ENCODE data around the gene MRPL44. TPM values are rescaled to one million over a fixed set of nuclear protein-coding genes. Genes with fewer than 3 reads are reported as not detected.

The MRPL44 gene
- total and polyA plus RNA-seq, 2 donors (not counting 1 experiment from before 2014, with no cell fraction given), result 27.4 to 34.0 TPM

GRCh38 chr2:223978451-223978850 lies 21.2 kb downstream of the MRPL44 start:
- Histone ChIP-seq H3K9me3 (ENCODE audit: control insufficient read depth, insufficient read depth, low read depth, low read length) (no peaks in the 10 kb centered on the region), H2AFZ (ENCODE audit: low read length) (no peak overlapping the region), H3K79me2 (ENCODE audit: control insufficient read depth, insufficient read depth, low read length) (no peaks in the 10 kb centered on the region), H3K9ac (ENCODE audit: insufficient read depth, low read length) (no peak overlapping the region), H3K4me3 (replicated peaks in 1 of 4; ENCODE audit: control extremely low read depth in 1 of 4, insufficient read depth in 1 of 4, low read depth in 3 of 4, low read length in 4 of 4) (no peak overlapping the region), H4K20me1 (ENCODE audit: control insufficient read depth, extremely low read depth, insufficient read depth, low read length) (no peaks in the 10 kb centered on the region), H3K36me3 (ENCODE audit: control insufficient read depth, insufficient read depth, low read length) (no peaks in the 10 kb centered on the region), H3K27ac (ENCODE audit: insufficient read depth, low read length) (no peak overlapping the region), H3K27me3 (ENCODE audit: control insufficient read depth, insufficient read depth, low read length) (no peaks in the 10 kb centered on the region), H3K4me1 (ENCODE audit: control insufficient read depth, extremely low read depth, insufficient read depth, low read length) (no peaks in the 10 kb centered on the region), H3K4me2 (ENCODE audit: extremely low read depth, insufficient read depth, low read length) (no peak overlapping the region)
- no peak for DNase-seq (ENCODE audit: low read depth in 2 of 2)
- TF ChIP-seq, protein P1, sequence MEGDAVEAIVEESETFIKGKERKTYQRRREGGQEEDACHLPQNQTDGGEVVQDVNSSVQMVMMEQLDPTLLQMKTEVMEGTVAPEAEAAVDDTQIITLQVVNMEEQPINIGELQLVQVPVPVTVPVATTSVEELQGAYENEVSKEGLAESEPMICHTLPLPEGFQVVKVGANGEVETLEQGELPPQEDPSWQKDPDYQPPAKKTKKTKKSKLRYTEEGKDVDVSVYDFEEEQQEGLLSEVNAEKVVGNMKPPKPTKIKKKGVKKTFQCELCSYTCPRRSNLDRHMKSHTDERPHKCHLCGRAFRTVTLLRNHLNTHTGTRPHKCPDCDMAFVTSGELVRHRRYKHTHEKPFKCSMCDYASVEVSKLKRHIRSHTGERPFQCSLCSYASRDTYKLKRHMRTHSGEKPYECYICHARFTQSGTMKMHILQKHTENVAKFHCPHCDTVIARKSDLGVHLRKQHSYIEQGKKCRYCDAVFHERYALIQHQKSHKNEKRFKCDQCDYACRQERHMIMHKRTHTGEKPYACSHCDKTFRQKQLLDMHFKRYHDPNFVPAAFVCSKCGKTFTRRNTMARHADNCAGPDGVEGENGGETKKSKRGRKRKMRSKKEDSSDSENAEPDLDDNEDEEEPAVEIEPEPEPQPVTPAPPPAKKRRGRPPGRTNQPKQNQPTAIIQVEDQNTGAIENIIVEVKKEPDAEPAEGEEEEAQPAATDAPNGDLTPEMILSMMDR (conservative IDR thresholded peaks at IDR 0.05 in 1 of 2, IDR thresholded peaks at IDR 0.05 in 1 of 2; ENCODE audit: low read depth in 1 of 2, low read length in 2 of 2), result no peak
- no peak for TF ChIP-seq EZH2 (IDR thresholded peaks at IDR 0.05; ENCODE audit: low read length, missing control alignments)

- Histone ChIP-seq H3K4me2 (ENCODE audit: extremely low read depth, insufficient read depth, low read length) (no peak overlapping the region), H3K79me2 (ENCODE audit: control insufficient read depth, insufficient read depth, low read length) (no peaks in the 10 kb centered on the region), H3K9ac (ENCODE audit: insufficient read depth, low read length) (no peak overlapping the region), H3K9me3 (ENCODE audit: control insufficient read depth, insufficient read depth, low read depth, low read length) (no peaks in the 10 kb centered on the region), H2AFZ (ENCODE audit: low read length) (no peak overlapping the region), H3K36me3 (ENCODE audit: control insufficient read depth, insufficient read depth, low read length) (no peaks in the 10 kb centered on the region), H3K27ac (ENCODE audit: insufficient read depth, low read length) (no peak overlapping the region), H3K4me3 (replicated peaks in 1 of 4; ENCODE audit: control extremely low read depth in 1 of 4, insufficient read depth in 1 of 4, low read depth in 3 of 4, low read length in 4 of 4) (no peak overlapping the region), H4K20me1 (ENCODE audit: control insufficient read depth, extremely low read depth, insufficient read depth, low read length) (no peaks in the 10 kb centered on the region), H3K4me1 (ENCODE audit: control insufficient read depth, extremely low read depth, insufficient read depth, low read length) (no peaks in the 10 kb centered on the region), H3K27me3 (ENCODE audit: control insufficient read depth, insufficient read depth, low read length) (no peaks in the 10 kb centered on the region)
- DNase-seq (ENCODE audit: low read depth in 2 of 2), result peak in 1 of 2 donors; percentile 67
- TF ChIP-seq EZH2 (IDR thresholded peaks at IDR 0.05; ENCODE audit: low read length, missing control alignments), result no peak
- TF ChIP-seq, protein P1 (conservative IDR thresholded peaks at IDR 0.05 in 1 of 2, IDR thresholded peaks at IDR 0.05 in 1 of 2; ENCODE audit: low read depth in 1 of 2, low read length in 2 of 2), result no peak
Measured at GRCh38 chr2:223979730-223980396, 22.6 kb downstream of the MRPL44 start.

DNA sequence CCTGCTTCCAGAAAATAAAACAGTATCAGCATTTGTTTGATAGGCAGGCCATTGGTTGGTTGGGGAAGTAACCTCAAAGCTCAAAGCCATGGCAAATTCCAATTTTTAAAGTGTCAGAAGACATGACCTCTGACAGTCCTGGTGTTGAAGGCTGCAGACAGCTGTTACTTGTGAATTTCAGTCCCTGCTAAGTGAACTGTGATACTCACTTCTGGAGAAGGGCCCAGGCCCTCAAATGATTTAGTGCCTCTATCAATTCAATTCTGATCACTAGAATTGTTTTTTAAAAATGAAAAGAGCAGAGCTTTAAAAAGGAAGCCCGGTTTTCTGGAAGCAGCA lies 23.1 kb downstream of the MRPL44 start:
- H3K36me3 ChIP-seq (ENCODE audit: control insufficient read depth, insufficient read depth, low read length), result no peaks in the 10 kb centered on the region
- H4K20me1 ChIP-seq (ENCODE audit: control insufficient read depth, extremely low read depth, insufficient read depth, low read length), result no peaks in the 10 kb centered on the region
- no peak for DNase-seq (ENCODE audit: low read depth in 2 of 2)
- H3K27ac ChIP-seq (ENCODE audit: insufficient read depth, low read length), result no peak overlapping the region
- no peaks in the 10 kb centered on the region for H3K4me1 ChIP-seq (ENCODE audit: control insufficient read depth, extremely low read depth, insufficient read depth, low read length)
- H3K4me2 ChIP-seq (ENCODE audit: extremely low read depth, insufficient read depth, low read length), result no peak overlapping the region
- H3K27me3 ChIP-seq (ENCODE audit: control insufficient read depth, insufficient read depth, low read length), result no peaks in the 10 kb centered on the region
- H3K4me3 ChIP-seq (replicated peaks in 1 of 4; ENCODE audit: control extremely low read depth in 1 of 4, insufficient read depth in 1 of 4, low read depth in 3 of 4, low read length in 4 of 4), result no peak overlapping the region
- H3K9me3 ChIP-seq (ENCODE audit: control insufficient read depth, insufficient read depth, low read depth, low read length), result no peaks in the 10 kb centered on the region
- TF ChIP-seq, protein P1 (conservative IDR thresholded peaks at IDR 0.05 in 1 of 2, IDR thresholded peaks at IDR 0.05 in 1 of 2; ENCODE audit: low read depth in 1 of 2, low read length in 2 of 2), result no peak
- TF ChIP-seq EZH2 (IDR thresholded peaks at IDR 0.05; ENCODE audit: low read length, missing control alignments), result no peak
- H3K79me2 ChIP-seq (ENCODE audit: control insufficient read depth, insufficient read depth, low read length), result no peaks in the 10 kb centered on the region
- H2AFZ ChIP-seq (ENCODE audit: low read length), result no peak overlapping the region
- H3K9ac ChIP-seq (ENCODE audit: insufficient read depth, low read length), result no peak overlapping the region
